ENCODE data around the gene ANKRD28.

The ANKRD28 gene

GRCh38 chr3:15766406-15766805 lies 31.4 kb downstream of the ANKRD28 start:
- Histone ChIP-seq H3K36me3 (ENCODE audit: insufficient read depth, low read length) (peaks cover 61% of the 10 kb centered on the region), H2AFZ (ENCODE audit: low read length) (no peak overlapping the region), H3K4me2 (ENCODE audit: low read depth, low read length, poor library complexity, severe bottlenecking) (no peak overlapping the region), H3F3A (ENCODE audit: low read depth) (no peaks in the 10 kb centered on the region), H3K4me1 (ENCODE audit: insufficient read depth, low read length, poor library complexity, severe bottlenecking) (peaks cover 14% of the 10 kb centered on the region), H4K20me1 (ENCODE audit: insufficient read depth, low read length, poor library complexity, severe bottlenecking) (peaks cover 47% of the 10 kb centered on the region), H3K9ac (ENCODE audit: low read depth, low read length, poor library complexity, severe bottlenecking) (no peak overlapping the region), H3K79me2 (ENCODE audit: insufficient read depth, low read length) (peaks cover 78% of the 10 kb centered on the region), H3K4me3 (ENCODE audit: low read length, poor library complexity, severe bottlenecking) (no peak overlapping the region), H3K9me2 (replicated peaks; ENCODE audit: low read depth, low read length) (no peaks in the 10 kb centered on the region), H3K9me3 (ENCODE audit: insufficient read depth, low read depth, low read length) (no peaks in the 10 kb centered on the region), H3K27me3 (ENCODE audit: insufficient read depth, low read length, poor library complexity, severe bottlenecking) (no peaks in the 10 kb centered on the region)
- TF ChIP-seq EZH2phosphoT487 (IDR thresholded peaks at IDR 0.05; ENCODE audit: borderline replicate concordance) (no peak), CTCF (conservative IDR thresholded peaks at IDR 0.05; ENCODE audit: low read length) (no peak)

GRCh38 chr3:15758295-15758694 lies 39.5 kb downstream of the ANKRD28 start:
- TF ChIP-seq EZH2phosphoT487 (IDR thresholded peaks at IDR 0.05; ENCODE audit: borderline replicate concordance): no peak
- no peak for TF ChIP-seq CTCF (conservative IDR thresholded peaks at IDR 0.05; ENCODE audit: low read length)
- H3K4me3 ChIP-seq (ENCODE audit: low read length, poor library complexity, severe bottlenecking): no peak overlapping the region
- no peak overlapping the region for H3K4me2 ChIP-seq (ENCODE audit: low read depth, low read length, poor library complexity, severe bottlenecking)
- H3K9me3 ChIP-seq (ENCODE audit: insufficient read depth, low read depth, low read length): no peaks in the 10 kb centered on the region
- peaks cover 3% of the 10 kb centered on the region; the same call in 1 of the 2 replicates for H3F3A ChIP-seq (ENCODE audit: low read depth)
- no peak overlapping the region for H3K9ac ChIP-seq (ENCODE audit: low read depth, low read length, poor library complexity, severe bottlenecking)
- no peaks in the 10 kb centered on the region for H3K9me2 ChIP-seq (replicated peaks; ENCODE audit: low read depth, low read length)
- no peaks in the 10 kb centered on the region for H3K27me3 ChIP-seq (ENCODE audit: insufficient read depth, low read length, poor library complexity, severe bottlenecking)
- H3K79me2 ChIP-seq (ENCODE audit: insufficient read depth, low read length): peaks cover 66% of the 10 kb centered on the region
- H3K36me3 ChIP-seq (ENCODE audit: insufficient read depth, low read length): peaks cover 71% of the 10 kb centered on the region
- peaks cover 28% of the 10 kb centered on the region for H3K4me1 ChIP-seq (ENCODE audit: insufficient read depth, low read length, poor library complexity, severe bottlenecking)
- peaks cover 16% of the 10 kb centered on the region for H4K20me1 ChIP-seq (ENCODE audit: insufficient read depth, low read length, poor library complexity, severe bottlenecking)
- H2AFZ ChIP-seq (ENCODE audit: low read length): no peak overlapping the region

- H2AFZ ChIP-seq (ENCODE audit: low read length): no peak overlapping the region
- TF ChIP-seq EZH2phosphoT487 (IDR thresholded peaks at IDR 0.05; ENCODE audit: borderline replicate concordance): no peak
- no peak for TF ChIP-seq CTCF (conservative IDR thresholded peaks at IDR 0.05; ENCODE audit: low read length)
- H3K4me2 ChIP-seq (ENCODE audit: low read depth, low read length, poor library complexity, severe bottlenecking): no peak overlapping the region
- no peak overlapping the region for H3K9ac ChIP-seq (ENCODE audit: low read depth, low read length, poor library complexity, severe bottlenecking)
- peaks cover 71% of the 10 kb centered on the region for H3K36me3 ChIP-seq (ENCODE audit: insufficient read depth, low read length)
- no peaks in the 10 kb centered on the region for H3K27me3 ChIP-seq (ENCODE audit: insufficient read depth, low read length, poor library complexity, severe bottlenecking)
- no peaks in the 10 kb centered on the region for H3K9me2 ChIP-seq (replicated peaks; ENCODE audit: low read depth, low read length)
- H3K9me3 ChIP-seq (ENCODE audit: insufficient read depth, low read depth, low read length): no peaks in the 10 kb centered on the region
- peaks cover 3% of the 10 kb centered on the region; the same call in 1 of the 2 replicates for H3F3A ChIP-seq (ENCODE audit: low read depth)
- H4K20me1 ChIP-seq (ENCODE audit: insufficient read depth, low read length, poor library complexity, severe bottlenecking): peaks cover 16% of the 10 kb centered on the region
- H3K4me1 ChIP-seq (ENCODE audit: insufficient read depth, low read length, poor library complexity, severe bottlenecking): peaks cover 28% of the 10 kb centered on the region
- H3K79me2 ChIP-seq (ENCODE audit: insufficient read depth, low read length): peaks cover 67% of the 10 kb centered on the region
- no peak overlapping the region for H3K4me3 ChIP-seq (ENCODE audit: low read length, poor library complexity, severe bottlenecking)
These were observed 40.0 kb downstream of the ANKRD28 start for GRCh38 chr3:15757824-15758223.
